ENCODE measurements around the gene UTP20.

UTP20 gene
- total RNA-seq: 46.1 to 61.3 reads per million in 2 donors

GRCh38 chr12:101280006-101280505 lies at the start of gene UTP20:
UTP20 (plus strand) TSS chr12:101280105; CDS start chr12:101280283, 178 bp downstream.
- peak; percentile 82 for DNase-seq

GRCh38 chr12:101230547-101230946 lies 49.4 kb upstream of the UTP20 start:
- DNase-seq: no peak

- DNase-seq: no peak
Observed at GRCh38 chr12:101231636-101232035, 48.3 kb upstream of the UTP20 start.

- DNase-seq: no peak
Observed at GRCh38 chr12:101235686-101236085, 44.2 kb upstream of the UTP20 start.

- DNase-seq: no peak
Observed at GRCh38 chr12:101238306-101238705, 41.6 kb upstream of the UTP20 start.

GRCh38 chr12:101238800-101239329 lies 41.0 kb upstream of the UTP20 start:
- DNase-seq: no peak

- no peak for DNase-seq
Observed at GRCh38 chr12:101243074-101243473, 36.8 kb upstream of the UTP20 start.

- DNase-seq: no peak
Observed at GRCh38 chr12:101243616-101244015, 36.3 kb upstream of the UTP20 start.

- DNase-seq: no peak
Observed at GRCh38 chr12:101256266-101256665, 23.6 kb upstream of the UTP20 start.

GRCh38 chr12:101257357-101257756 lies 22.5 kb upstream of the UTP20 start:
- no peak for DNase-seq

GRCh38 chr12:101267111-101267510 lies 12.8 kb upstream of the UTP20 start:
- no peak for DNase-seq

GRCh38 chr12:101276433-101276832 lies 3.5 kb upstream of the UTP20 start:
- no peak for DNase-seq

- no peak for DNase-seq
Observed at GRCh38 chr12:101277443-101277842, 2.5 kb upstream of the UTP20 start.

GRCh38 chr12:101287357-101287756 lies 7.5 kb downstream of the UTP20 start:
- DNase-seq: no peak

GRCh38 chr12:101297661-101298060 lies 17.8 kb downstream of the UTP20 start:
- DNase-seq: no peak

GRCh38 chr12:101298426-101298825 lies 18.5 kb downstream of the UTP20 start:
- no peak for DNase-seq

- no peak for DNase-seq
Observed at GRCh38 chr12:101299346-101299745, 19.4 kb downstream of the UTP20 start.

GRCh38 chr12:101299931-101300330 lies 20.0 kb downstream of the UTP20 start:
- DNase-seq: no peak

GRCh38 chr12:101302741-101303140 lies 22.8 kb downstream of the UTP20 start:
- DNase-seq: no peak

- DNase-seq: no peak
Observed at GRCh38 chr12:101305226-101305779, 25.4 kb downstream of the UTP20 start.

- no peak for DNase-seq
Observed at GRCh38 chr12:101305794-101306193, 25.9 kb downstream of the UTP20 start.

- no peak for DNase-seq
Observed at GRCh38 chr12:101322480-101322879, 42.6 kb downstream of the UTP20 start.

- no peak for DNase-seq
Observed at GRCh38 chr12:101323255-101323654, 43.4 kb downstream of the UTP20 start.

- no peak for DNase-seq
Observed at GRCh38 chr12:101325590-101325989, 45.7 kb downstream of the UTP20 start.

GRCh38 chr12:101327051-101327450 lies 47.1 kb downstream of the UTP20 start:
- DNase-seq: no peak

All from activated gamma-delta T cell (primary cell).